ENCODE measurements around the gene PRELP.

The PRELP gene

DNA sequence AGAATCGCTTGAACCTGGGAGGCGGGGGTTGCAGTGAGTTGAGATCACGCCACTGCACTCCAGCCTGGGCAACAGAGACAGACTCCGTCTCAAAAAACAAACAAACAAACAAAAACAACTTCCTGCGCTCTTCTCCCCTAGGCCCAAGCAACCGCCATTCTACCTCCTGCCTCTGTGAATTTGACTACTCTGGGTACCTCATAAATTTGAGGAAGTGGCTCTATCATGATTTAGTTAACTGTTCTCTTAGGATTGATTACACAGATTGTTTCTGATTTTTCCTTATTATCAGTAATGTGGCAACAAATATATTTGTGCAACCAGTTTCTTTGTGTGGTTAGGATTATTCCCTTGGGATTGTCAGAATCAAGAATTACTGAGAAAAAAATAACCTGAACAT lies 48.1 kb downstream of the PRELP start:
- Mint-ChIP-seq H3K4me3 (no peak overlapping the region), H3K9me3 (no peaks in the 10 kb centered on the region), H3K27me3 (no peaks in the 10 kb centered on the region), H3K36me3 (no peaks in the 10 kb centered on the region), H3K4me1 (peaks cover under 1 to 3% of the 10 kb centered on the region in 2 donors), H3K27ac (no peak overlapping the region)
- DNase-seq (no peak), ATAC-seq (replicated peaks) (no peak)

DNA sequence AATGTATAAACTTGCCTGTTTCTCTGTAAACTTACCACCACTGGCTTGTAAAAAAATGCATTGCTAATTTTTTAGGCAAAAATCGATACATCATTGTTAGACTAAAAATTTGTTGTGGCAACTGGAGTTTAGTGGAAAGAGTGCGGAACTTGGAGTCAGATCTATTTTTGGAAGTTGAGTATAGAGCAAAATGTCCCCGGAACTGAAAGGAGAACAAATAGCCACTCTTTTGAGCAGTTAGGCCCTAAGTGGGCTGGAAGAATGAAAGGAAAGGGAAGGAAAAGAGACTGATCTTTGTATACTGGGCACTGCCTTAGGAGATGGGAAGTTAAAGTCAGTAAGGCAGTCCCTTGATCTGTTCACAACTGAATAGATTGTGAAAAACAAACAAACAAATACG lies 48.5 kb downstream of the PRELP start:
- Mint-ChIP-seq H3K9me3 (no peaks in the 10 kb centered on the region), H3K27me3 (no peaks in the 10 kb centered on the region), H3K36me3 (no peaks in the 10 kb centered on the region), H3K4me3 (no peak overlapping the region), H3K4me1 (peaks cover 5 to 8% of the 10 kb centered on the region in 2 donors), H3K27ac (no peak overlapping the region)
- no peak for DNase-seq
- no peak for ATAC-seq (replicated peaks)

GRCh38 chr1:203524824-203525223 lies 49.2 kb downstream of the PRELP start:
- H3K27me3 Mint-ChIP-seq = no peaks in the 10 kb centered on the region
- no peak overlapping the region for H3K4me3 Mint-ChIP-seq
- no peaks in the 10 kb centered on the region for H3K9me3 Mint-ChIP-seq
- no peaks in the 10 kb centered on the region for H3K36me3 Mint-ChIP-seq
- H3K4me1 Mint-ChIP-seq = peaks cover 8 to 14% of the 10 kb centered on the region in 2 donors
- no peak overlapping the region for H3K27ac Mint-ChIP-seq
- ATAC-seq (replicated peaks) (no peak), DNase-seq (no peak)

- DNase-seq (no peak), ATAC-seq (replicated peaks) (no peak)
- no peaks in the 10 kb centered on the region for H3K36me3 Mint-ChIP-seq
- no peaks in the 10 kb centered on the region for H3K9me3 Mint-ChIP-seq
- H3K27me3 Mint-ChIP-seq = no peaks in the 10 kb centered on the region
- no peak overlapping the region for H3K4me3 Mint-ChIP-seq
- peaks cover 8 to 19% of the 10 kb centered on the region in 2 donors for H3K4me1 Mint-ChIP-seq
- no peak overlapping the region for H3K27ac Mint-ChIP-seq
Measured at GRCh38 chr1:203525685-203526084, 50.1 kb downstream of the PRELP start.

DNA sequence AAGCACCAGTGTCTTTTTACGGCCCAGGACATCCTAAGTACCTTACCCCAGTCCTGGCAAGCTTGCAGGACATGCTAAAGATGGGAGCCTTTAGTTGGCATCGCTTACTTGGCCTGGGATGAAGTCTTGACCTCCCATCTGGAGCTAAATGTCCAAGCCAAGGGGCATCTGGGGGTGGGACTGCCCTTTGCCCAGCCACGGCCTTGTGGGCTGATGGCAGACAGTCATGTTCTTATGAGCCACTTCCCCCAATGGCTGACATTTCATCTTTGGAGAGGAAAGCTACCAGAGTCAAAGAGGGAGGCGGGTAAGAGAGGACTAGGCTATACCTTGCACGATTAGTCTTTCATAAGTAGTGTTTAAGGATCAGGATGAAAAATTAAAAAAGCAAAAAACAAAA lies 50.5 kb downstream of the PRELP start:
- H3K27ac Mint-ChIP-seq = no peak overlapping the region

GRCh38 chr1:203526572-203526971 lies 51.0 kb downstream of the PRELP start:
- ATAC-seq (replicated peaks) (no peak), DNase-seq (no peak)
- Mint-ChIP-seq H3K27me3 (no peaks in the 10 kb centered on the region), H3K4me3 (no peak overlapping the region), H3K4me1 (peaks cover 8 to 19% of the 10 kb centered on the region in 2 donors), H3K9me3 (no peaks in the 10 kb centered on the region), H3K27ac (no peak overlapping the region), H3K36me3 (no peaks in the 10 kb centered on the region)

More for the DNA sequence above, 50.5 kb downstream of the PRELP start:
- H3K36me3 Mint-ChIP-seq = no peaks in the 10 kb centered on the region
- H3K4me1 Mint-ChIP-seq = peaks cover 8 to 19% of the 10 kb centered on the region in 2 donors
- no peak for ATAC-seq (replicated peaks)
- no peak overlapping the region for H3K4me3 Mint-ChIP-seq
- H3K9me3 Mint-ChIP-seq = no peaks in the 10 kb centered on the region
- no peaks in the 10 kb centered on the region for H3K27me3 Mint-ChIP-seq
- no peak for DNase-seq

DNA sequence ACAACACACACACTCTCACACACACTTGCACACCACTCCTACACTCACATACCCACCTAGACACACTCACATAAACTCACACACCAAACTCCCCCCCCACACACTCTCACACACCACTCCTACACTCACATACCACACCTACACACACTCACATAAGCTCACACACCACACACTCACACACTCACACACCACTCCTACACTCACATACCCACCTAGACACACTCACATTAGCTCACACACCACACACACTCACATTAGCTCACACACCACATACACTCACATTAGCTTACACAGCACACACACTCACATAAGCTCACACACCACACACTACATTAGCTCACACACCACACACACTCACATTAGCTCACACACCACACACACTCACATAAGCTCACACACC lies 51.4 kb downstream of the PRELP start:
- H3K4me1 Mint-ChIP-seq = peaks cover 8 to 19% of the 10 kb centered on the region in 2 donors
- no peaks in the 10 kb centered on the region for H3K9me3 Mint-ChIP-seq
- no peak overlapping the region for H3K4me3 Mint-ChIP-seq
- DNase-seq (no peak), ATAC-seq (replicated peaks) (no peak)
- no peaks in the 10 kb centered on the region for H3K27me3 Mint-ChIP-seq
- H3K27ac Mint-ChIP-seq = no peak overlapping the region
- no peaks in the 10 kb centered on the region for H3K36me3 Mint-ChIP-seq

GRCh38 chr1:203528063-203528462 lies 52.5 kb downstream of the PRELP start:
- ATAC-seq (replicated peaks) (no peak), DNase-seq (no peak)
- no peaks in the 10 kb centered on the region for H3K9me3 Mint-ChIP-seq
- H3K36me3 Mint-ChIP-seq = no peaks in the 10 kb centered on the region
- H3K27ac Mint-ChIP-seq = no peak overlapping the region
- H3K27me3 Mint-ChIP-seq = no peaks in the 10 kb centered on the region
- no peak overlapping the region for H3K4me3 Mint-ChIP-seq
- peaks cover 8 to 19% of the 10 kb centered on the region in 2 donors for H3K4me1 Mint-ChIP-seq

DNA sequence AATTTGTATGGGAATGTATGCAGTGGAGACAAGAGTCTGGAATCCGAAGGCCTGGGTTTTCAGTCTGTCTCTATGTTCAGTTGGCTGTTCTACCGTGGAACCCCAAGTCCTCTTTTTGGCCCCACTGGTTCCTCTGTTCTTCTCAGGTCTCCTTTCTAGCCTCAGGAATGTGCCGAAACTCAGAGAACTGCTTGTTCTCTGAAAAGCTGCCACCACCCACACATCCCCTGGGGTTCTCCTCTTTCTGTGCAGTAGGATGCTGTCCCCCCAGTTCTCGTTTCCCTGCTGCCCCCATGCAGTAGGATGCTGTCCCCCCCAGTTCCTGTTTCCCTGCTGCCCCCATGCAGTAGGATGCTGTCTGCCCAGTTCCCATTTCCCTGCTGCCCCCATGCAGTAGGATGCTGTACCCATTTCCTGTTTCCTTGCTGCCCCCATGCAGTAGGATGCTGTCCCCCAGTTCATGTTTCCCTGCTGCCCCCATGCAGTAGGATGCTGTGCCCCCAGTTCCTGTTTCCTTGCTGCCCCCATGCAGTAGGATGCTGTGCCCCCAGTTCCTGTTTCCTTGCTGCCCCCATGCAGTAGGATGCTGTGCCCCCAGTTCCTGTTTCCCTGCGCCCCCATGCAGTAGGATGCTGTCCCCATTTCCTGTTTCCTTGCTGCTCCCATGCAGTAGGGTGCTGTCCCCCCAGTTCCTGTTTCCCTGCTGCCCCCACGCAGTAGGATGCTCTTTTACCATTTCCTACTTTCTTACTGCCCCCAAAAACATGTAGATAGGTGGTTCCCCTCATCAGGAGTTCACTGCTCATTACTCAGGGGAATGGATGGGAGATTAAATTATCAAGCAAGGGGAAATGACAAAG lies 53.6 kb downstream of the PRELP start:
- no peak overlapping the region for H3K4me3 Mint-ChIP-seq
- no peak for DNase-seq
- H3K9me3 Mint-ChIP-seq = no peaks in the 10 kb centered on the region
- H3K4me1 Mint-ChIP-seq = peaks cover 8 to 19% of the 10 kb centered on the region in 2 donors
- peak; percentile 41 to 45 for ATAC-seq (replicated peaks)
- no peaks in the 10 kb centered on the region for H3K36me3 Mint-ChIP-seq
- H3K27ac Mint-ChIP-seq = no peak overlapping the region
- H3K27me3 Mint-ChIP-seq = no peaks in the 10 kb centered on the region

- Mint-ChIP-seq H3K36me3 (no peaks in the 10 kb centered on the region), H3K27me3 (peaks cover 8 to 13% of the 10 kb centered on the region in 2 donors), H3K4me1 (peaks cover 8 to 19% of the 10 kb centered on the region in 2 donors), H3K27ac (no peak overlapping the region), H3K9me3 (no peaks in the 10 kb centered on the region), H3K4me3 (no peak overlapping the region)
- ATAC-seq (replicated peaks) (no peak), DNase-seq (no peak)
Measured at GRCh38 chr1:203531063-203531462, 55.5 kb downstream of the PRELP start.

DNA sequence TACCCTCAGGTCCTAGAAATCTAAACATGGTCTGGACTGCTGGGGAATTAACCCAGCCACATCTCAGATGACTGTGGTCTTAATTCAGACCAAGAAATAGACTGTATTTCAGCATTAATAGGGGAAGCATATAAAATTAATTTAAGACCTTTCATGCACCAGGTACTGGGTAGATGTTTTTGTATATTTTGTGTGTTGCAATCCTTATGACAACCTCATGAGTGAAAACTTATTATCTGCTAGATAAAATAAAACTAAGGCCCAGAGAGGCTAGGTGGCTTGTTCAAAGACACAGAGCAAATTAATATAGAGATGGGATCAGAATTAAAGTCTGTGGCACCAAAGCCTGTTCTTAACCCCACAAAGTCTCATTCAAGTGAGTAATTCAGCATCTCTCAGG lies 58.4 kb downstream of the PRELP start:
- H3K36me3 Mint-ChIP-seq = no peaks in the 10 kb centered on the region
- DNase-seq = no peak
- H3K4me1 Mint-ChIP-seq = peaks cover 5 to 13% of the 10 kb centered on the region in 2 donors
- no peak overlapping the region for H3K4me3 Mint-ChIP-seq
- peaks cover 13 to 18% of the 10 kb centered on the region in 2 donors for H3K27me3 Mint-ChIP-seq
- no peak for ATAC-seq (replicated peaks)
- H3K9me3 Mint-ChIP-seq = no peaks in the 10 kb centered on the region
- no peak overlapping the region for H3K27ac Mint-ChIP-seq

- Mint-ChIP-seq H3K27ac (no peak overlapping the region), H3K36me3 (no peaks in the 10 kb centered on the region), H3K9me3 (no peaks in the 10 kb centered on the region), H3K4me1 (peaks cover 1 to 7% of the 10 kb centered on the region in 2 donors), H3K4me3 (no peak overlapping the region), H3K27me3 (peaks cover 13 to 18% of the 10 kb centered on the region in 2 donors)
- ATAC-seq (replicated peaks) = no peak
- no peak for DNase-seq
Measured at GRCh38 chr1:203534526-203534925, 58.9 kb downstream of the PRELP start.

DNA sequence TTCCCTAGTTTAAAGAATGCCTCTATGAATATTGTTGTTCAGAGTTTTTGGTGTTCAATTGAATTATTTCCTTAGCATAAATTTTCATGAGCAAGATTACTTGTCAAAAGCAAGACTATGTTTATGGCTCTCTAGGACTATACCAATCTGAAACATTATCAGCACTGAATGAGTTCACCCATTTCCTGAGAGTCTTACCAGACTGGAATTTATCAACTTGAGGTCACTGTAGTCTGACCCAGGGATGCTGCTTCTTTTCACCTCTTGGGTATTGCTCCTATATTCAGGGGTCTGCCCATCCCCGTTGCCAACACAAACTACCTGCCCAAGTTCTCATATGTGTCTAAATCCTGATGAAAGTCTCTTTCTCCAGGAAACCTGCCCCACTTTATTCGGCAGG lies 61.0 kb downstream of the PRELP start:
- ATAC-seq (replicated peaks) (no peak), DNase-seq (no peak)
- Mint-ChIP-seq H3K4me1 (no peaks in the 10 kb centered on the region), H3K27me3 (peaks cover 13 to 18% of the 10 kb centered on the region in 2 donors), H3K27ac (no peak overlapping the region), H3K4me3 (no peak overlapping the region), H3K36me3 (no peaks in the 10 kb centered on the region), H3K9me3 (no peaks in the 10 kb centered on the region)

DNA sequence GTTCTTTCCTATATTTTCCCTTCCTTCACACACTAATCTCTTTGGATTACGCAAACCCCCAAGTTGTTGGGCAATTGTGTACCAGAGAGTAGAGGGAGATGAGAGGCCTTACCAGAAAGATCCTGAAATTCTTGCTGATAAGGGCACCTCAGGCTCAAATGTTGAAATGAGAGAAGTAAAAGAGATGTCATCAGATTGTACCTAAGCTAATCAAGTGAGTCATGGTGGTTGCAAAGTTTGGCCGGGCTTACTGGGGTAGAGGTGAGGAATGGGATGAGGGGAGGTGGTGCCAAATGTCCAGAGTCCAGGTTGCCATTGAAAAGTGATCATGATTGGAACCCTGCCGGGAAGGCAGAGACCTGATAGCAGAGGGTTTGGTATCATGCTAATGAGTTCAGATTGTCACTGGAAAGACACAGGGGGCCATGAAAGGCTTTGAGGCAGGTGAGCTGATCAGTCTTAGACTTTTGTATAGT lies 61.4 kb downstream of the PRELP start:
- ATAC-seq (replicated peaks) = no peak
- no peak overlapping the region for H3K27ac Mint-ChIP-seq
- no peak for DNase-seq
- H3K36me3 Mint-ChIP-seq = no peaks in the 10 kb centered on the region
- H3K27me3 Mint-ChIP-seq = peaks cover 13 to 18% of the 10 kb centered on the region in 2 donors
- no peak overlapping the region for H3K4me3 Mint-ChIP-seq
- H3K4me1 Mint-ChIP-seq = no peaks in the 10 kb centered on the region
- no peaks in the 10 kb centered on the region for H3K9me3 Mint-ChIP-seq

DNA sequence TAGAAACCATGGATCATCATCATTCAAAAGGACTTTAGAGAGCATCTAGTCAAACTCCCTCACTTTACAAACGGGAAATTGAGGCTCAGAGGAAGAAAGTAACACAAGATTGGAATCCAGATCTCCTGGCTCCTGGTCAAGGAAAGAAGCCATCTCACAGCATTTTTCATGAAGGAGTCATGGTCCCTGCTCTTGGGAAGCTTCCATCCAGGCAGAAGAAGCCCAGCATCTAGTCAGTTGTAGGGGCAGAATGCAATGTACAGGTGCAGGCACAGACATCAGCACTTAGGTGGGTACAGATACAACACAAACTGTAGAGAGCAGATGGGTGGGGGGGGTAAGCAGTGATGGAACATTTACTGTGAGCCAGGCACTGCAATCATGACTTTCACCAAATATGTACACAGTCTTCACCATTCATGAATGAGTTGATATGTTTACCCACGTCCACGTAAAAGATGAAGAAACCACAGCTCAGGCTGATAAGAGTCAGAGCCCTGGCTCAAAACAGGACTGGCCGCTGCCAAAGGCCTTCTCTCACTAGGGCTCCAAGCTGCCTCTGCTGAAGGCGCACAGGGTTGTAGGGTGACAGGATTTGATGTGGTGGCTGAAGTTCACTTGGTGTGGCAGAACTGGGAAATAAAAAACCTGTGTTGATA lies 62.3 kb downstream of the PRELP start:
- DNase-seq = no peak

More for the DNA sequence above, 62.3 kb downstream of the PRELP start:
- Mint-ChIP-seq H3K4me3 (no peak overlapping the region), H3K36me3 (no peaks in the 10 kb centered on the region), H3K4me1 (no peaks in the 10 kb centered on the region), H3K27me3 (peaks cover 13 to 18% of the 10 kb centered on the region in 2 donors), H3K9me3 (no peaks in the 10 kb centered on the region), H3K27ac (no peak overlapping the region)
- no peak for ATAC-seq (replicated peaks)
